PFSK-1 (cell line): ENCODE results near the gene SASH1.

Experiments used
- FOXP2 ChIP-seq: optimal IDR thresholded peaks from 2 replicates; pipeline ENCODE3; 2011; ENCODE audit warnings: borderline replicate concordance, control low read depth, inconsistent platforms; ENCODE audit not compliant: insufficient read depth; ENCODE audit errors: extremely low read length, extremely low read depth
- POLR2AphosphoS5 ChIP-seq: IDR thresholded peaks from 2 replicates; pipeline ENCODE4 v1.6.1; 2012; ENCODE audit warnings: low read depth, mild to moderate bottlenecking, control low read depth, low read length, moderate library complexity
- REST ChIP-seq, 2 experiments: IDR thresholded peaks; 2 replicates each; pipeline versions ENCODE4 v1.6.1 to v1.8.0; 2011 to 2012; ENCODE audit warnings: low read depth in 2 of 2, low read length in 2 of 2, control low read depth in 1 of 2, inconsistent platforms in 1 of 2, mild to moderate bottlenecking in 1 of 2, moderate library complexity in 1 of 2; ENCODE audit not compliant: insufficient read depth in 1 of 2
- SIN3A ChIP-seq: IDR thresholded peaks from 2 replicates; pipeline ENCODE4 v1.6.1; 2012; ENCODE audit warnings: mild to moderate bottlenecking, low read length, moderate library complexity, borderline replicate concordance; ENCODE audit not compliant: insufficient read depth
- TAF1 ChIP-seq: IDR thresholded peaks from 2 replicates; pipeline ENCODE4 v1.6.1; 2012; ENCODE audit warnings: low read length, control low read depth, borderline replicate concordance; ENCODE audit not compliant: insufficient read depth

SASH1 gene

GRCh38 chr6:148524976-148525375, 182.3 kb downstream of the SASH1 start:
- TF ChIP-seq TAF1 (peak; percentile 42; the same call in 1 of the 2 replicates), POLR2AphosphoS5 (no peak), FOXP2 (no peak)

- TF ChIP-seq TAF1 (0 out of 2 replicates have a peak, but pooled peaks have one; percentile 2), SIN3A (no peak)
Observed at GRCh38 chr6:148525453-148525852, 182.8 kb downstream of the SASH1 start.

- TF ChIP-seq SIN3A (no peak), REST (IDR thresholded peaks at IDR 0.05; ENCODE audit: insufficient read depth in 1 of 2, low read depth in 2 of 2, low read length in 2 of 2) (no peak), POLR2AphosphoS5 (no peak), FOXP2 (no peak), TAF1 (no peak)
Observed at GRCh38 chr6:148526145-148526544, 183.5 kb downstream of the SASH1 start.

- TF ChIP-seq REST (IDR thresholded peaks at IDR 0.05; ENCODE audit: insufficient read depth in 1 of 2, low read depth in 2 of 2, low read length in 2 of 2) (no peak), SIN3A (no peak), TAF1 (no peak), POLR2AphosphoS5 (no peak), FOXP2 (no peak)
Observed at GRCh38 chr6:148528292-148528691, 185.7 kb downstream of the SASH1 start.

- TF ChIP-seq REST (IDR thresholded peaks at IDR 0.05; ENCODE audit: insufficient read depth in 1 of 2, low read depth in 2 of 2, low read length in 2 of 2), result no peak
- no peak for TF ChIP-seq TAF1
- no peak for TF ChIP-seq POLR2AphosphoS5
- TF ChIP-seq SIN3A, result no peak
- no peak for TF ChIP-seq FOXP2
Observed at GRCh38 chr6:148529010-148529409, 186.4 kb downstream of the SASH1 start.

- TF ChIP-seq REST (IDR thresholded peaks at IDR 0.05; ENCODE audit: insufficient read depth in 1 of 2, low read depth in 2 of 2, low read length in 2 of 2) (no peak), TAF1 (peak; percentile 53; the same call in 1 of the 2 replicates), FOXP2 (no peak), POLR2AphosphoS5 (no peak), SIN3A (no peak)
Observed at GRCh38 chr6:148530394-148530953, 187.8 kb downstream of the SASH1 start.
